ENCODE data around the gene ITGA11.

DNA sequence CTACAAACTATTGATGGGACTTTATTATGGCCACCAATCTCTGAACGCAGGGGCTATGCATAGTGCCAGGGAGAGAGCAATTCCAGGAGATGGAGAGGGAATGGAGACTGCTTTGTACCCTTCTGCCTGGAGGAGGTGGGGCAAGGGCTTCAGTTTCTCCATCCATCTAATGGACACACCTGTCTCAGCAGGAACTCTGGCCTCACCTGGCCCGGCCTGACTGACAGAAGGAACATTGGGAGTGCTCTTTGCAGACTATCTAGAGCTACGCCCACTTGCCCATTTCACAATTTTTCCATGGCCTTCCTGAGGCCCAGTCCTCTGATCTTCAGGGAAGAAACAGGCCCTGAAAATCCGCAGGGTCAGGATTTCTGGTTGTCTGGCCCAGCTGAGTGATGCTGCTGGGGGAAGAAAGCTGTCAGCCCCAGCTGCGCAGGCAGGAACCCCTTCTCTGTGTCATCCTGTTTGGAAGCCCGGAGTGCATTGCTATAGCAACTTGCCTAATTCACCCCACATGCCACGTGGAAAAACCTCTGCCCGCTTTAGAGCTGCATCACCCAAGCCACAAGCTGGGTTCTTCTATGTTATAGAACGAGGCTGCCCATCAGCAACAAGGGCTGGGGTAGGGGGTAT is 6.4 kb downstream of the ITGA11 start:
- TF ChIP-seq, protein P1, sequence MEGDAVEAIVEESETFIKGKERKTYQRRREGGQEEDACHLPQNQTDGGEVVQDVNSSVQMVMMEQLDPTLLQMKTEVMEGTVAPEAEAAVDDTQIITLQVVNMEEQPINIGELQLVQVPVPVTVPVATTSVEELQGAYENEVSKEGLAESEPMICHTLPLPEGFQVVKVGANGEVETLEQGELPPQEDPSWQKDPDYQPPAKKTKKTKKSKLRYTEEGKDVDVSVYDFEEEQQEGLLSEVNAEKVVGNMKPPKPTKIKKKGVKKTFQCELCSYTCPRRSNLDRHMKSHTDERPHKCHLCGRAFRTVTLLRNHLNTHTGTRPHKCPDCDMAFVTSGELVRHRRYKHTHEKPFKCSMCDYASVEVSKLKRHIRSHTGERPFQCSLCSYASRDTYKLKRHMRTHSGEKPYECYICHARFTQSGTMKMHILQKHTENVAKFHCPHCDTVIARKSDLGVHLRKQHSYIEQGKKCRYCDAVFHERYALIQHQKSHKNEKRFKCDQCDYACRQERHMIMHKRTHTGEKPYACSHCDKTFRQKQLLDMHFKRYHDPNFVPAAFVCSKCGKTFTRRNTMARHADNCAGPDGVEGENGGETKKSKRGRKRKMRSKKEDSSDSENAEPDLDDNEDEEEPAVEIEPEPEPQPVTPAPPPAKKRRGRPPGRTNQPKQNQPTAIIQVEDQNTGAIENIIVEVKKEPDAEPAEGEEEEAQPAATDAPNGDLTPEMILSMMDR (IDR thresholded peaks at IDR 0.05), result no peak
- TF ChIP-seq POLR2A (IDR thresholded peaks at IDR 0.05), result no peak
- TF ChIP-seq POLR2AphosphoS5 (IDR thresholded peaks at IDR 0.05), result no peak
- no peak for TF ChIP-seq EP300 (IDR thresholded peaks at IDR 0.05)

All from stomach (tissue), 4 donors.